Parathyroid adenoma (tissue), 2 donors: ENCODE data around the gene RNF4.

Experiments used
- H2AFZ ChIP-seq: fragments of 300-600 bp; sonication (generic); one replicate; pipeline ENCODE4 v1.7.0; 2017; ENCODE audit warnings: antibody characterized with exemption, mild to moderate bottlenecking
- H3K27ac ChIP-seq: fragments of 300-600 bp; sonication (generic); one replicate; pipeline ENCODE4 v1.7.0; 2017
- H3K27me3 ChIP-seq: fragments of 300-600 bp; sonication (generic); one replicate; pipeline ENCODE4 v1.7.0; 2017; ENCODE audit warnings: low read length; ENCODE audit not compliant: control insufficient read depth, insufficient read depth
- H3K36me3 ChIP-seq: fragments of 300-600 bp; sonication (generic); one replicate; pipeline ENCODE4 v1.7.0; 2017; ENCODE audit warnings: low read length; ENCODE audit not compliant: control insufficient read depth, insufficient read depth
- H3K4me1 ChIP-seq: fragments of 300-600 bp; sonication (generic); one replicate; pipeline ENCODE4 v1.7.0; 2017; ENCODE audit warnings: control low read depth
- H3K4me2 ChIP-seq: fragments of 300-600 bp; sonication (generic); one replicate; pipeline ENCODE4 v1.7.0; 2017; ENCODE audit warnings: low read length
- H3K4me3 ChIP-seq: fragments of 300-600 bp; sonication (generic); one replicate; pipeline ENCODE4 v1.7.0; 2017; ENCODE audit warnings: low read depth, low read length
- H3K79me2 ChIP-seq: fragments of 300-600 bp; sonication (generic); one replicate; pipeline ENCODE4 v1.7.0; 2017; ENCODE audit warnings: control low read depth
- H3K9ac ChIP-seq: fragments of 300-600 bp; sonication (generic); one replicate; pipeline ENCODE4 v1.7.0; 2017; ENCODE audit warnings: mild to moderate bottlenecking
- H3K9me3 ChIP-seq: fragments of 300-600 bp; sonication (generic); one replicate; pipeline ENCODE4 v1.7.0; 2017; ENCODE audit warnings: low read length; ENCODE audit not compliant: control insufficient read depth
- TF ChIP-seq, protein P1 (sequence below): fragments of 300-600 bp; sonication (generic); IDR thresholded peaks from one replicate; pipeline ENCODE4 v1.7.0; 2017; ENCODE audit warnings: antibody characterized with exemption, mild to moderate bottlenecking
- donor health status: primary hyperparathyroidism.

The RNF4 gene

DNA sequence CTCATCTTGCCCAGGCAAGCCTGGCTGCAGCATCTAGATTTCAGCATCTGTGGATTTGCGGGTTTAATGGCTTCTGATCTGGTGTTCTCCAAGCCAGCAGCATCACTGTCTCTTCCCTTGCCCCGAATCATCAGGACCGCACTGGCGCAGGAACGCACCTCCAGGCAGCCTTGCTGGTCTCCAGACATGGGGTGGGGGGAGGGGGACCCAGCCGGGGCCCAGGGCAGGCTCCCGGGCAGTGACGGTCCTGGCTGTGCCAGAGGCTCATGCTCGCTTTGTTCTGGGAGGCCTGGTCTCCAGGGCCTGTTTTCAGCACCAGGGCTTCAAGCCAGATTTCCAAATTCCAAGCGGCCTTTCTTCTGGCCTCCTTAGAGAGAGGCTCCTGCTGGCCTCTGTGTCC, 45.2 kb upstream of the RNF4 start:
- no peak overlapping the region for H3K27ac ChIP-seq
- H3K9ac ChIP-seq = no peak overlapping the region
- no peak overlapping the region for H2AFZ ChIP-seq
- H3K36me3 ChIP-seq = no peaks in the 10 kb centered on the region
- H3K27me3 ChIP-seq = no peaks in the 10 kb centered on the region
- TF ChIP-seq, protein P1, sequence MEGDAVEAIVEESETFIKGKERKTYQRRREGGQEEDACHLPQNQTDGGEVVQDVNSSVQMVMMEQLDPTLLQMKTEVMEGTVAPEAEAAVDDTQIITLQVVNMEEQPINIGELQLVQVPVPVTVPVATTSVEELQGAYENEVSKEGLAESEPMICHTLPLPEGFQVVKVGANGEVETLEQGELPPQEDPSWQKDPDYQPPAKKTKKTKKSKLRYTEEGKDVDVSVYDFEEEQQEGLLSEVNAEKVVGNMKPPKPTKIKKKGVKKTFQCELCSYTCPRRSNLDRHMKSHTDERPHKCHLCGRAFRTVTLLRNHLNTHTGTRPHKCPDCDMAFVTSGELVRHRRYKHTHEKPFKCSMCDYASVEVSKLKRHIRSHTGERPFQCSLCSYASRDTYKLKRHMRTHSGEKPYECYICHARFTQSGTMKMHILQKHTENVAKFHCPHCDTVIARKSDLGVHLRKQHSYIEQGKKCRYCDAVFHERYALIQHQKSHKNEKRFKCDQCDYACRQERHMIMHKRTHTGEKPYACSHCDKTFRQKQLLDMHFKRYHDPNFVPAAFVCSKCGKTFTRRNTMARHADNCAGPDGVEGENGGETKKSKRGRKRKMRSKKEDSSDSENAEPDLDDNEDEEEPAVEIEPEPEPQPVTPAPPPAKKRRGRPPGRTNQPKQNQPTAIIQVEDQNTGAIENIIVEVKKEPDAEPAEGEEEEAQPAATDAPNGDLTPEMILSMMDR = no peak
- H3K4me3 ChIP-seq = no peak overlapping the region
- H3K4me1 ChIP-seq = peaks cover 5% of the 10 kb centered on the region
- no peaks in the 10 kb centered on the region for H3K79me2 ChIP-seq
- H3K4me2 ChIP-seq = no peak overlapping the region
- H3K9me3 ChIP-seq = no peaks in the 10 kb centered on the region

DNA sequence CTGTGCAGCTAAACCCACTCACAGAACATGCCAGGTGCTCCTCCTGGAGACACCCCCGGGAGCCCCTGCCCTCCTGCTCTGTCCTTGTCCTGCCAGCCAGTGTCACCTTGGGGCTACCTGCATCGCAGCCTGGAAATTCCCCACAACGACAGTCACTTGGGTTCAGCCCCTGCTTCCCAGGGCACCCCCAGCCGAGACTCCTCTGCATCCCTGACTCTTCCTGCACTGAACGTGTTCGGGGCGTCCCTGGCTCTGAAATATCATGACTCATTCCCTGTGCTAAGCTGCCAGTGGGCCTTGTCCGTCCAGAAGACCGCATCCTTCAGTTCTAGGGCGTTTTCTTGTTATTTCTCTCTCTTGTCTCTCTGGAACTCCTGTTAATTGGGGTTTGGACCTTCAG, 44.3 kb upstream of the RNF4 start:
- Histone ChIP-seq H3K9ac (no peak overlapping the region), H3K79me2 (no peaks in the 10 kb centered on the region), H3K4me3 (no peak overlapping the region), H3K36me3 (no peaks in the 10 kb centered on the region), H2AFZ (no peak overlapping the region), H3K27me3 (no peaks in the 10 kb centered on the region), H3K27ac (no peak overlapping the region), H3K9me3 (no peaks in the 10 kb centered on the region), H3K4me1 (peaks cover under 1% of the 10 kb centered on the region), H3K4me2 (no peak overlapping the region)
- TF ChIP-seq, protein P1 = no peak

DNA sequence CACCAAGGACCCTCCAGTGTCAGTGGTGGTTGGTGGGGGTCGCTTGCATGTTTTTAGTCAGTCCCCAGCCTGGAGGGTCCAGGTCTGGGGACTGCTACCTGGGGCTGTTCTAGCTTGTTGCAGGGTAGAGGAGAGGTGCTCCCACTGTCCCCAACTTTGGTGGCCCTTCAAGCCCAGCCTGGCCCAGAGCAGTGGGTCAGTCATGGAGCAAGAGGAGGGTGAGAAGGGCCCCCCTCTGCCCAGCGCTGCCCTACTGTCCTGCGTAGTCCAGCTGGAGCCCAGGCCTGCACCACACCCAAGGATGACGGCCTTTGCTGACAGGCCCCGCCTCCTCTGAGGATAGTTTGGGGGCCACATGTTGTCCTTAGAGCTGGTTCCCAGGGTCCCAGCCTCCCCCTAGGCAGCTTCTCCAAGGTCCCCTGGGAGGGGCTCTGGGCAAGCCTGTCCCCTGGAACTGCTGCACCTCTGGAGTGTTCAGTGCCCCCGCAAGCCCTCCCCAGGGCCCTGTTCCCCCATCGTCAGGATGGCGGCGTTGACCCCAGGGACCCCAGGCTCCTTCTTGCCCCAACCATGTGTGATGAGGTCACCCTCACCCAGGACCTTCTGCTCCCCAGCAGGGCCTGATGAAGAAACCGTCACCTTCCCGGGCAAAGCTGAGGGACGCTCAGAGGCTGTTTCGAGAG, 43.4 kb upstream of the RNF4 start:
- no peaks in the 10 kb centered on the region for H3K27me3 ChIP-seq
- H3K27ac ChIP-seq = no peak overlapping the region

DNA sequence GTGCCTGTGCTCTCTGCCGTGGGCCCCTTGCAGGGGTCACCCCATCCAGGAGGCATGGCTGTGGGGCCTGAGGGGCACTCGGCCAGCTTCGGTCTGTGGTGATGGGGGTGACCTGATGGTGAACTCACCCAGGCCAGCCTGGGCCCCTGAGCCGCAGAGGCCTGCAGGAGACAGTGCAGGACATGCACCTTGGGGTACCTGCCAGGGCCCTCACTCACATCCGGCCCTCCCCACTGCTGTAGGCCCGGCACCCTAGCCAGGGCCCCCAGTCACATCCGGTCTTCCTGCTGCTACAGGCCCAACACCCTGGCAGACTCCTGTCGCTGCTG, 42.9 kb upstream of the RNF4 start:
- H3K36me3 ChIP-seq = no peaks in the 10 kb centered on the region
- TF ChIP-seq, protein P1 = no peak
- H3K9me3 ChIP-seq = no peaks in the 10 kb centered on the region
- H3K27me3 ChIP-seq = no peaks in the 10 kb centered on the region
- no peak overlapping the region for H3K4me2 ChIP-seq
- H2AFZ ChIP-seq = no peak overlapping the region
- no peak overlapping the region for H3K9ac ChIP-seq
- H3K4me1 ChIP-seq = no peaks in the 10 kb centered on the region
- no peak overlapping the region for H3K27ac ChIP-seq
- H3K79me2 ChIP-seq = no peaks in the 10 kb centered on the region
- H3K4me3 ChIP-seq = no peak overlapping the region

More for the DNA sequence above, 43.4 kb upstream of the RNF4 start:
- Histone ChIP-seq H2AFZ (no peak overlapping the region), H3K4me1 (no peaks in the 10 kb centered on the region), H3K79me2 (no peaks in the 10 kb centered on the region), H3K4me2 (no peak overlapping the region), H3K9ac (no peak overlapping the region), H3K9me3 (no peaks in the 10 kb centered on the region), H3K4me3 (no peak overlapping the region), H3K36me3 (no peaks in the 10 kb centered on the region)
- TF ChIP-seq, protein P1 = no peak

DNA sequence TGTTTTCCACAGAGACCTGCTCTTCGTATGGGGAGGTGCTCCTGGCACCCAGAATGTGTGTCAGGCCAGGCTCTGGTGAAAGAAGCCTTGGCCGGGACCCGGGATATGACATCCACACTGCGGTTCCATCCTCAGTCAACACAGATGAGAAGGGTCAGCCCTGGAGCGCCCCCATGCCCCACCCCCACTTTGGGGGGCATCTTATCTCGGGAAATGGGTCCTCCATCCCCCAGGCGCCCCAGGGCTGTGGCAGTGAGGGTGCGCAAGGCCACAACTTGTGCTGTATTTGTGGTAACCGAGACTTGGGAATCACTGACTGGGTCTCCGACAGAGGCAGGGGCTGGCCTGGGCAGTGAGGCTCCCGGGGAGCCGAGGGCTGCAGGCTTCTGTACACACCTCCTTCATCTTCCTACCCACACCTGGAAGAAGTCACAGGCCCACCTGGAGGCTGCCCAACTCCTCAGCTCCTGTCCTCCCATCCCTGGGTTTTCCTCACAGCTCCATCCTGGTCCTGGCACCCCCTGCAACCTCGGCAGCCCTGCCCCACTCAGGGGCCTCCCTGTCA, 42.1 kb upstream of the RNF4 start:
- no peak overlapping the region for H3K4me2 ChIP-seq
- TF ChIP-seq, protein P1 = no peak
- H3K9ac ChIP-seq = no peak overlapping the region
- H3K36me3 ChIP-seq = no peaks in the 10 kb centered on the region
- no peaks in the 10 kb centered on the region for H3K79me2 ChIP-seq
- H3K4me1 ChIP-seq = no peaks in the 10 kb centered on the region
- no peaks in the 10 kb centered on the region for H3K27me3 ChIP-seq
- H3K4me3 ChIP-seq = no peak overlapping the region
- H3K27ac ChIP-seq = no peak overlapping the region
- H2AFZ ChIP-seq = no peak overlapping the region
- H3K9me3 ChIP-seq = no peaks in the 10 kb centered on the region
